ENCODE results near the gene PAX3. TPM values are rescaled to one million over a fixed set of nuclear protein-coding genes. Genes with fewer than 3 reads are reported as not detected.

The PAX3 gene
- total RNA-seq, 1 donor from 2014 or later, result 0.19 TPM

DNA sequence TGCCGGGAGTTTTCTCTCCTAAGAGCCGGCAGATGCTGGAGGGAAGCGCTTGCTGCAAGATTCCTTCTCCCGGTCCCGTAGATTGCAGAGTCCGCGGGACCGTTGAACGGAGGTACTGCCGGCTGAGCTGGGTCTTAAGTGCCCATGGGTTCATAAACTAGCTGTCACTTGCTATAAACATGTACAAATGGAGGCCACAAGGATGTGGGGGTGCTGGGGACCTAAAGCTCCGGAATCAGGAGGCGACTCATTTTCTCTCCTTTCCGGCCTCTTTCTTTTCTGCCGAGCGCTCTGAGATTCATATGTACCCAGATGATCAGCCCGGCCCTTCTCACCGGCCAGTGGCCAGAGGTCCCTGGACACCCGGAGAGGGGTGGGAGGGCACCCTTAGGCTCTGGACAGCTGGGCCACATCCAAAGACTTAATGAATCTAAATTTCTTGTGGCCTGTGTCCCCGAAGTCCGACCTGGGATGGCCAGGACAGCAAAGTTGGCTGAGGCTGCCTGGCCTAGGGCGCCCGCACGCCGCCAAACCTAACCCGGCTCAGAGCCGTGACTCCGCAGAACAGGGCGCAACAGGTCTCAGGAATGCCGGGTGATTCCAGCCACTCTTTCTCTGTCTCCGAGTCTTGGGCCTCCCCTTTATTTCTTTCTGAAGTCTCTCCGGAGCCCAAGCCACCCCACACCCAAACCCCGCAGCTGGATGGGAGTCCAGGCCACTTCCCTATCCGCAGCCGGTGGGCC lies 2.4 kb upstream of the PAX3 start:
- intact Hi-C loops (cut with DNase I), result no loop called here
- no peak for DNase-seq (ENCODE audit: low spot score)

GRCh38 chr2:222300726-222301052 lies 1.9 kb upstream of the PAX3 start:
- intact Hi-C loops (cut with DNase I), result no loop called here

DNA sequence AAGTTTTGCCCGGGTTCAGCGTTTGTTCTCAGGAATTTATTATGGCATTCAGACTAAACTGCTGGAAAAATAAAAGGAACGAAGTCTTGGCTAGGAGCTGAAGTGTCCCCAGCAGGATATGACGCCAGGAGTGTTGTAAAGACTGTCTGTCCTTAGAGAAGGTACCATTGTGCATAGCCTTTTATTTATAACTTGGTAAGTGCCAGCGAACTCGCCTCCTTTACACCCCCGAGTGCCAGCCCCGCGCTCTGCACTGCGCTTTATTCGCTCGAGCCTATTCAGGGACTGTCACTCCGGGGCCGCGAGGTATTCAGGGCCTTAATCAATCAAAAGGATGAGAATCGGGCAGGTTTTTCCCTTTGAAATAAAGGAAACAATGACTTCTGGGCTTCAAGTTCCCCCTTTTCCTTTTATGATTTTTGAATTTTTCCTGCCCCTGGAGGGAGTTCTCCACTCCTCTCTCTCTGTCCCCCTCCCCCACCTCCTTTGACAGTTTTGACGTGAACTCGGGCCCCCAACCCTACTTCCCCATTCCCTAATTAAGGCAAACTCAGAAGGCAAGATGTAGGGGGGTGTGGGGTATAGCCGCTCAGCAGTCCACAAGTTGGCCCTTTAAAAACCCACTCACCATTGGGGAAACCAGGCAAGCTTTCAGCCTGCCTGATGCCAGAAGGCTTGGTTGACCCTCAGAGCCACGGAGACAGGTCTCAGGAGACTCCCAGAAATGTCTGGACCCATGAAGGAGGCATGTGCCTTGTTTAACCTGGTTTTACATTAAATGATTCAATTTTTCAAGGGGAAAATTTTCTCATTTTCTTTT lies 1.3 kb upstream of the PAX3 start:
- DNase-seq (ENCODE audit: low spot score), result no peak

More at GRCh38 chr2:222300726-222301052, 1.9 kb upstream of the PAX3 start:
- no peak for DNase-seq (ENCODE audit: low spot score)

DNA sequence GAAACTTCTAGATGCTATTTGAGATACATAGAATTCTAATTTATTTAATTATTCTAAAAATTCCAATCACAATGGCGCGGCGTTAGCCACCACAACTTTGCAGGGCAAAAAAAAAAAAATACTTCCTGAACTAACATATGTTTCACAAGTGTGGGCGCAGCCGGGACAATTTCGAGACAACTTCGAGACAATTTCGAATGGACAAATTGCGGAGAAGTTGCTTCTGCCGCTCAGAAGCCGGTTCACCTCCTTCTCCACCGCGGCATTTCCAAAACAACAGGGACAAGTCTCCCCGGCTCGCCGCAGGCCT lies 842 bp downstream of the PAX3 start:
- intact Hi-C loops (cut with DNase I), result no loop called here
- DNase-seq (ENCODE audit: low spot score), result no peak

More for the DNA sequence above, 1.3 kb upstream of the PAX3 start:
- intact Hi-C loops (cut with DNase I), result no loop called here

DNA sequence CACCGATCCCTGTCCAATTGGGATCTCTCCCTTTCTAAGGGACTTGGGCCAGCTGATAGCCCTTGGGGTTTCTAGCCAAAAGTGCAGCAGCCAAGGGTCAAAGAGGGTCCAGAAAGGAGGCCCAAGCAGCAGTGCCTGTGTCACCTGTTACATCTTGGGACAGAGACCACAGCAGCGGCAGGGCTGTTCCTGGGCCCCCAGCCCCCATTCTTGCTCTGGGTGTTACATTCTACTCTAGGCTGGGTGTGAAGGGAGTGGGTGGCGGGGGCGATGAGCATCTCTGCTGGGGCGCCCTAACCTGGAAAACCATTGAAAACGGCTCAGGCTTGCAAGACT lies 1.2 kb downstream of the PAX3 start:
- DNase-seq (ENCODE audit: low spot score), result no peak
- intact Hi-C loops (cut with DNase I), result no loop called here

GRCh38 chr2:222296911-222297599 lies 1.7 kb downstream of the PAX3 start:
- intact Hi-C loops (cut with DNase I), result no loop called here
- no peak for DNase-seq (ENCODE audit: low spot score)

- DNase-seq (ENCODE audit: low spot score), result no peak
- intact Hi-C loops (cut with DNase I), result no loop called here
These were observed 2.5 kb downstream of the PAX3 start for GRCh38 chr2:222296311-222296741.

DNA sequence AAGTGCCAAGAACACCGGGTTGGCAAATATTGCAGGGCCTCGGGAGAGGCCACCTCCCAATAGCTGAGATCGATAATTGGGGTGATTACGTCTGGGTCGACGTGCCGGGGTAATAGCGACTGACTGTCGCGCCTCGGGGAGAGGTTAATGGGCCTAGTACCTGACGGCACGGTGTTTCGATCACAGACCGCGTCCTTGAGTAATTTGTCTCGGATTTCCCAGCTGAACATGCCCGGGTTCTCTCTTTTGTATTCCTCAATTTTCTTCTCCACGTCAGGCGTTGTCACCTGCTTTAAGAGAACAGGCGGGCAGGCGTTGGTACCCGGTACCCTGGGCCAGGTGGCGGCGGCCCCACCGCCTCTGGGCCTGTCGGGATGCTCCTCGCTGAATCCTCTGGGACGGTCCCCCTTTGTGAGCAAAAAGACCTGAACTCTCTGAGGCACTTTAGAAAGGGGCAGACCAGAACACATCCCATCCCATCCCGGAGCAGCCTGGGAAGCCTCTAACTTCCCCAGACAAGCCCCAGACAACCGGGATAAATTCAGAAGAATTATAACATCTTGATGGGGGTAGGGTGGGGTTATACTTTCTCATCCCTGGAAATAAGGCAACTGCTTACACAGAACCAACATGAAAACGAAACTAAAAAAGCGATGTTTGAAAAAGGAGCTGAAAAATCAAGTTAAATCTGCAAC lies 3.3 kb downstream of the PAX3 start:
- intact Hi-C loops (cut with DNase I), result no loop called here
- DNase-seq (ENCODE audit: low spot score), result no peak

- intact Hi-C loops (cut with DNase I), result no loop called here
These were observed 3.8 kb downstream of the PAX3 start for GRCh38 chr2:222294996-222295367.

DNA sequence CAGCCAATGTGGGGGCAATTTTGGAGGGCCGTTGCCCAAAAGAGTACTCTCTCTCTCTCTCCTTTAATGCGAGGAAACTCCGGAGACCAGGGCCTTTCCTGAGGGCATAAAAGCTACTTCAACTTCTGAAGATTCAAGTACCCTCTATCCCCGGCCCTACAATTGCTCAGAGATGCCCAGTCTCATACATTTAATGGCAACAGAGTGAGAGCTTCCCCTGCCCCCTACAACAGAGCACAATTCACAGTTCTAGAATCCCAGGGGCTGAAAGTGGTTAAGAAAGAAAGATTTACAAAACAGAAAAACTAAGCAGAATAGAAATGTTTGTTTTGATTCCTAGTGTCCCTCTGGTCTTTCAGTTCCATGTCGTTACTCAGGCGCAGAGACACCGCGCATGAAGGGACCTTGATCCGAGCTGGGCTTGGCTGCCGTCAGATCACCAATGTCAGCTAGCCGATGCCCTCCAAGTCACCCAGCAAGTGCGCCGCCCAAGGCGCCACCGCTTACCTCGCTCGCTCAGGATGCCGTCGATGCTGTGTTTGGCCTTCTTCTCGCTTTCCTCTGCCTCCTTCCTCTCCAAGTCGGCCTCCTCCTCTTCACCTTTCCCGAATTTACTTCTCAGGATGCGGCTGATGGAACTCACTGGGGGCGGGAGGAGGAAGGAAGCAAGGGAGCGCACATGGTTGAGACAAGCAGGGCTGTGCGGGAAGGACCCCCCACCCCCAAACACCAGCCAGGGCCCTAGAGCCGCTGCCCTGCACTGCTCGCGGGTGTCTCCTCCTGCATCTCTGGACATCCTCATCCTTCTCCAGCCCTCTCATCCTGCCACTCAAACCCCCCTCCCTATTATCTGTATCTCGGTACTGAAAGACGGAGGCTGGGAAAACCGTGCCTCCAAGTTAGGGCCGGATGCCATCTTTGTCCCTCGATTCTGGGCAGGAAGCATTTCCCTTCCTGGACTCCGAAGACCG lies 4.9 kb downstream of the PAX3 start:
- no peak for DNase-seq (ENCODE audit: low spot score)
- intact Hi-C loops (cut with DNase I), result no loop called here

More at GRCh38 chr2:222294996-222295367, 3.8 kb downstream of the PAX3 start:
- DNase-seq (ENCODE audit: low spot score), result no peak

DNA sequence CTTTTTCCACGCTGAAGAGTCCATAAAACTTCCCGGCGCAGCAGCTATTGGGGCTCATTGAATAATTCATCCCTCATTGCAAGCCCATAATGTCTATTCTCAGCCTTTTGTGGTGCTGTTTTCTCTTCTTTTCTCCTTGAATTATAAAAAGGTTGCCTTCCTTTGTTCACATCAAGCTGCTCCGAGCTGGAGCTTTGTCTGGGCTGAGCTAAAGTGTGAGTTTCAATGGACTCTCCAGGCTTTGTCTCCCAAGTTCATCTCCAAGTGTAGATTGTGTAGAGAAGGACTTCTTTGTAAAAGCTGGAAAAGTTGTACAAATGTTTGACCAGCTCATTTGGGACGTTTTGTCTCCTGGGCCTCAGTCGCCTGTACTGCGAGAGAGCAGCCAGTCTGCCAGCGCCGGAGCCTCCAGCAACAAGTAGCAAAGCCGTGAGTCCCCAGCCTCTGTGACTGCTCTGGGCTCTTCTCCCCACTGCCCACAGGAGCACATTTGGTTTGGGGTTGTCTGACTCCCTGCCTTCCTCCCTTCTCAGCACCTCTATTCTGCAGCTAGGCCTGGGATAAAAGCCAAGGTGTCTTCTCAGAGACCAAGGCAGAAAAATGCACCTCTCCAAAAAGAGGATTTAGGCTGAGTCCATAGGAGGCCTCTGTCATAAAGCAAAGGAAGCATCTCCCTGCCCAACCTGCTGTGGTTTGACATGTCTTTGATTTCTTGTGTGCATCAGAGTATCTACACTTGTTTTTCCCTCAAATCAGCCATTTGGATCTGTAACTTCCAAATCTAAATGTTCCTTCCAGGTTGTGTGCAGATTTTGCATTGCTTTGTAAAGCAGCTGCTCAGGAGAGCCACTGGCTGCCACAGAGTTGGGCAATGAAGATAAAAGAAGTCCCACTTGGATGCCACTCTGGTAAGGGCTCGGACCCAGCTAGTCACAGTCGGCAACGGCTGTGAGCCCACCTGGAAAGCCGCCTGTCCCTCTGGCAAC lies 6.4 kb downstream of the PAX3 start:
- intact Hi-C loops (cut with DNase I), result no loop called here
- no peak for DNase-seq (ENCODE audit: low spot score)

DNA sequence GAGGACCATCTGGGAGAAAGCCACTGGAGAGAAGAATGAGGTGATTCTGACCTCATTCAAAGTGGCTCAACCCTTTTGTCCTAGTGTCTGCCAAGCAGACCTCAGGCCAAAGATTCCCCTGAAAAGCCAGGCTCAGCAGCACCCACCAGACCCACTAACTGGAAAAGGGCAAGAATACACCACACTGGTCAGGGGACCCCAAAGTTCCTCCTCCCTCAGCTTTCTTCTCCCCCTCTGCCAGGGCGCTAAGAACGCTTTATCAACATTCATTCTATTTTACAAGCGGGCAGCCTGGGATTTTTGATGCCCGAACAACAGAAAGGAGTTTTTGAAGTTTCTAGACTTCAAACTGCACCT lies 7.3 kb downstream of the PAX3 start:
- intact Hi-C loops (cut with DNase I), result no loop called here

GRCh38 chr2:222290736-222291484 lies 7.9 kb downstream of the PAX3 start:
- DNase-seq (ENCODE audit: low spot score), result no peak
- intact Hi-C loops (cut with DNase I), result no loop called here

More for the DNA sequence above, 7.3 kb downstream of the PAX3 start:
- no peak for DNase-seq (ENCODE audit: low spot score)

DNA sequence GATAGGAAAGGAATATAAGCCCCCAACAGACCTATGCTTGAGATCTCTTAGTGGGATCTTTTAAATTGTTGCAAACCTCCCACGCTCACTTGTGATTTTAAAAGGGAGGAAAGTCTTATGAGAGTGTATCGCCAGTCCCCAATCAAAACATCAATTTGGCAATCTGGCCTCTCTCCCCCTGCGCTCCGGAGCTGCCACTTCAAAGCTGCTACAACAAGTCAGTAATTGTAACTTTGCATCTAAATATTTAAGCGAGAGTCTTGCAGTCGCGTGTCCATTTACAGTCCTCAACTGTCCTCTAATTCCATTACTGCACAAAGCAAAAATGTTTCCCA lies 8.4 kb downstream of the PAX3 start:
- intact Hi-C loops (cut with DNase I), result no loop called here

GRCh38 chr2:222289278-222290160 lies 9.3 kb downstream of the PAX3 start:
- intact Hi-C loops (cut with DNase I), result no loop called here
- DNase-seq (ENCODE audit: low spot score), result no peak

More for the DNA sequence above, 8.4 kb downstream of the PAX3 start:
- no peak for DNase-seq (ENCODE audit: low spot score)

- no peak for DNase-seq (ENCODE audit: low spot score)
- intact Hi-C loops (cut with DNase I), result no loop called here
These were observed 10.1 kb downstream of the PAX3 start for GRCh38 chr2:222288590-222289277.
